GM21619 (cell line): ENCODE measurements around the gene ENO4.

Experiments used
- ATAC-seq: cut with Tn5 transposase; IDR thresholded peaks from one replicate; pipeline ENCODE4 v1.9.1; 2021; ENCODE audit not compliant: unreplicated experiment

Gene ENO4

GRCh38 chr10:116849248-116850057 is at the start of gene ENO4:
Gene ENO4, plus strand, starts transcription at chr10:116849499. Its CDS starts 68 bp downstream, at chr10:116849567.
- peak; percentile 51 for ATAC-seq

GRCh38 chr10:116800286-116800929 is 48.9 kb upstream of the ENO4 start:
- ATAC-seq, result no peak

GRCh38 chr10:116801658-116802057 is 47.6 kb upstream of the ENO4 start:
- ATAC-seq, result no peak

- ATAC-seq, result no peak
These were observed 46.8 kb upstream of the ENO4 start for GRCh38 chr10:116802474-116802873.

GRCh38 chr10:116802876-116803275 is 46.4 kb upstream of the ENO4 start:
- no peak for ATAC-seq

GRCh38 chr10:116803451-116804249 is 45.6 kb upstream of the ENO4 start:
- no peak for ATAC-seq

- ATAC-seq, result no peak
These were observed 40.6 kb upstream of the ENO4 start for GRCh38 chr10:116808706-116809105.

GRCh38 chr10:116809483-116810119 is 39.7 kb upstream of the ENO4 start:
- ATAC-seq, result no peak

GRCh38 chr10:116810120-116810500 is 39.2 kb upstream of the ENO4 start:
- ATAC-seq, result no peak

- ATAC-seq, result no peak
These were observed 38.4 kb upstream of the ENO4 start for GRCh38 chr10:116810895-116811294.

- no peak for ATAC-seq
These were observed 37.6 kb upstream of the ENO4 start for GRCh38 chr10:116811691-116812090.

GRCh38 chr10:116815641-116816415 is 33.5 kb upstream of the ENO4 start:
- ATAC-seq, result no peak

- ATAC-seq, result no peak
These were observed 32.1 kb upstream of the ENO4 start for GRCh38 chr10:116817178-116817577.

- no peak for ATAC-seq
These were observed 31.4 kb upstream of the ENO4 start for GRCh38 chr10:116817780-116818343.

GRCh38 chr10:116819999-116820677 is 29.2 kb upstream of the ENO4 start:
- ATAC-seq, result no peak

GRCh38 chr10:116825901-116826300 is 23.4 kb upstream of the ENO4 start:
- ATAC-seq, result no peak

GRCh38 chr10:116826803-116827202 is 22.5 kb upstream of the ENO4 start:
- no peak for ATAC-seq

- no peak for ATAC-seq
These were observed 22.1 kb upstream of the ENO4 start for GRCh38 chr10:116827214-116827671.

GRCh38 chr10:116828116-116828515 is 21.2 kb upstream of the ENO4 start:
- no peak for ATAC-seq
